BLaER1 (cell line): ENCODE measurements around the gene ITPK1.
A peak's percentile ranks its signal among the peaks of the same experiment; 100 is the strongest.

ENCODE experiments used
- H3K27ac ChIP-seq: shearing (Covaris generic); formaldehyde crosslinking; 2 replicates; pipeline ENCODE4 v1.8.1; 2022
- H3K27me3 ChIP-seq: shearing (Covaris generic); formaldehyde crosslinking; 2 replicates; pipeline ENCODE4 v1.8.1; 2022
- H3K36me3 ChIP-seq: shearing (Covaris generic); formaldehyde crosslinking; 2 replicates; pipeline ENCODE4 v1.8.1; 2022
- H3K4me1 ChIP-seq: shearing (Covaris generic); formaldehyde crosslinking; 2 replicates; pipeline ENCODE4 v1.8.1; 2022
- H3K4me2 ChIP-seq: shearing (Covaris generic); formaldehyde crosslinking; 2 replicates; pipeline ENCODE4 v1.8.1; 2022
- H3K4me3 ChIP-seq: shearing (Covaris generic); formaldehyde crosslinking; 2 replicates; pipeline ENCODE4 v1.8.1; 2022
- H3K9ac ChIP-seq: shearing (Covaris generic); formaldehyde crosslinking; 2 replicates; pipeline ENCODE4 v1.8.1; 2022
- H3K9me3 ChIP-seq: shearing (Covaris generic); formaldehyde crosslinking; 2 replicates; pipeline ENCODE4 v1.8.1; 2022
- H4K20me1 ChIP-seq: shearing (Covaris generic); formaldehyde crosslinking; 2 replicates; pipeline ENCODE4 v1.8.1; 2022
- Cebpa-rat ChIP-seq: shearing (Covaris generic); IDR thresholded peaks from 2 replicates; pipeline ENCODE4 v1.8.1; 2022

ITPK1 gene

DNA sequence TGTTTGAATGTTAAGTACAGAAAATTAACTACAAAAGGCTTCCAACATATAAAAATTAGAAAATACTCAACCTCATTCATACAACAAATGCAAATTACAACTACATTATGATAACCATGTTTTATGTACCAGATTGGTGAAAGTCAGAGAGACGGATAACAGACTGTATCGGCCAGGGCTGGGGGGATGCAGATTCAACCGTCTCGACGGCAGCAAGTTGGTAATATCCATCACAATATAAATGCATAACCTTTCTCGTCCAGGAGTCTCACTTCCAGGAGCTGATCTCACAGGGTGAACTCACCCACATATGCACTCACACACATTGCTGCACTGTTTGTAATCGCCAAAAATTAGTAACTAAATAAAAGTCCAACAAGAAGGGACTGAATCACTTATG, 89.4 kb downstream of the ITPK1 start:
- TF ChIP-seq Cebpa-rat, result no peak
- Histone ChIP-seq H3K27ac (no peak overlapping the region), H3K9me3 (no peaks in the 10 kb centered on the region), H3K4me3 (no peak overlapping the region), H4K20me1 (peaks cover 32% of the 10 kb centered on the region), H3K4me1 (peaks cover 78% of the 10 kb centered on the region), H3K36me3 (no peaks in the 10 kb centered on the region; the same call in 1 of the 2 replicates), H3K4me2 (no peak overlapping the region), H3K9ac (no peak overlapping the region), H3K27me3 (no peaks in the 10 kb centered on the region)

DNA sequence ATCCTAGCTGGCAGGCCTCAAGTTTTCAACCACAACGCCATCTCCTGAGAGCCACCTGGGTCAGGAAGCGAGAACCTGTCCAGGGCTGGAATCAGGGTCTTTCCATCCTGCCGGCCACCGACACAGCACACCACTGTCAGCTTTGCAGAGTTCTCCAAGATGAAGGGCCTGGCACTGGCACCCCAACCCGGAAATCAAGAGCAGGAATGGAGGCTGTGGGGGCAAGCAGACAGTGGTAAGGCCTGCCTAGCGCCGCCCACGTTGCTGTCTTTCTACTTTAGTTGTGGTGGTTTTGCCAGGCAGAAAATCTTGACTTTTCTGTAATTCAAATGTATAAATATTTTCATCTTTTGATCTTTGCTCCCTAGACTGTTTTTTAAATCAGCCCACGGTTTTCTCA, 90.7 kb downstream of the ITPK1 start:
- no peaks in the 10 kb centered on the region for H3K27me3 ChIP-seq
- H3K4me2 ChIP-seq, result no peak overlapping the region
- no peak overlapping the region for H3K27ac ChIP-seq
- peaks cover 73% of the 10 kb centered on the region for H3K4me1 ChIP-seq
- H3K9me3 ChIP-seq, result no peaks in the 10 kb centered on the region
- H3K9ac ChIP-seq, result no peak overlapping the region
- no peaks in the 10 kb centered on the region; the same call in 1 of the 2 replicates for H3K36me3 ChIP-seq
- H4K20me1 ChIP-seq, result peaks cover 27% of the 10 kb centered on the region
- H3K4me3 ChIP-seq, result no peak overlapping the region
- TF ChIP-seq Cebpa-rat, result no peak

DNA sequence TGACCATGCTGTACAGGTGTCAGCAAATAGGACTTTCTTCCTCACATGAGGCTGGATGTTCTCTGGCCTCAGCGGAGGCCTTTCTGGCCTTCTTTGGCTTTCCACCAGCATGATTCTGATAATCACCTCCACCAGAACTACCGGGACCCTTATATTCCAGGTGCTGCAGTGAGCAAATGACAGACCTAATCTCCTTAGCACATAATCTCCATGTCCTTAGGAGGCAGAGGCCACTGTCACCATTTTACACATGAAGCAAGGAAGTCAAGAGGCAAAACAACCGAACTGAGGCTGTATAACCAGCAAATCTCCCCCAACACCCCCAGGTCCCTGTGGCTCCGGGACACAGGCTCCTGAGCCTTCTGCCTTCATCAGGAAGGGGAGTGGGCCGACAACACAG, 91.2 kb downstream of the ITPK1 start:
- H3K4me1 ChIP-seq, result peaks cover 73% of the 10 kb centered on the region
- peaks cover 24% of the 10 kb centered on the region for H4K20me1 ChIP-seq
- H3K27me3 ChIP-seq, result no peaks in the 10 kb centered on the region
- TF ChIP-seq Cebpa-rat, result no peak
- H3K4me2 ChIP-seq, result no peak overlapping the region
- no peak overlapping the region for H3K9ac ChIP-seq
- H3K27ac ChIP-seq, result peak overlapping the region; percentile 35; the same call in 1 of the 2 replicates
- no peaks in the 10 kb centered on the region for H3K9me3 ChIP-seq
- H3K4me3 ChIP-seq, result no peak overlapping the region
- no peaks in the 10 kb centered on the region; the same call in 1 of the 2 replicates for H3K36me3 ChIP-seq

GRCh38 chr14:93023802-93024434, 91.8 kb downstream of the ITPK1 start:
- peaks cover 19% of the 10 kb centered on the region for H4K20me1 ChIP-seq
- H3K27me3 ChIP-seq, result no peaks in the 10 kb centered on the region
- no peak for TF ChIP-seq Cebpa-rat
- no peak overlapping the region for H3K4me2 ChIP-seq
- H3K9me3 ChIP-seq, result no peaks in the 10 kb centered on the region
- H3K4me3 ChIP-seq, result no peak overlapping the region
- no peak overlapping the region for H3K9ac ChIP-seq
- H3K36me3 ChIP-seq, result no peaks in the 10 kb centered on the region; the same call in 1 of the 2 replicates
- peak overlapping the region; percentile 35; the same call in 1 of the 2 replicates for H3K27ac ChIP-seq
- H3K4me1 ChIP-seq, result peaks cover 72% of the 10 kb centered on the region

- Histone ChIP-seq H4K20me1 (peaks cover 10% of the 10 kb centered on the region), H3K27me3 (no peaks in the 10 kb centered on the region), H3K4me1 (peaks cover 72% of the 10 kb centered on the region), H3K4me3 (no peak overlapping the region), H3K9me3 (no peaks in the 10 kb centered on the region), H3K36me3 (no peaks in the 10 kb centered on the region; the same call in 1 of the 2 replicates), H3K9ac (no peak overlapping the region), H3K4me2 (no peak overlapping the region), H3K27ac (peak overlapping the region; percentile 10; the same call in 1 of the 2 replicates)
- TF ChIP-seq Cebpa-rat, result no peak
These were observed 92.7 kb downstream of the ITPK1 start for GRCh38 chr14:93023039-93023438.

- H4K20me1 ChIP-seq, result no peaks in the 10 kb centered on the region
- H3K9ac ChIP-seq, result no peak overlapping the region
- H3K27ac ChIP-seq, result peak overlapping the region; percentile 37
- H3K4me3 ChIP-seq, result no peak overlapping the region
- peaks cover 78% of the 10 kb centered on the region for H3K4me1 ChIP-seq
- H3K9me3 ChIP-seq, result no peaks in the 10 kb centered on the region
- TF ChIP-seq Cebpa-rat, result no peak
- no peaks in the 10 kb centered on the region for H3K27me3 ChIP-seq
- H3K36me3 ChIP-seq, result peaks cover 11% of the 10 kb centered on the region
- H3K4me2 ChIP-seq, result peak overlapping the region; percentile 23
These were observed 95.8 kb downstream of the ITPK1 start for GRCh38 chr14:93019970-93020369.

- no peaks in the 10 kb centered on the region for H3K9me3 ChIP-seq
- TF ChIP-seq Cebpa-rat, result no peak
- H3K27ac ChIP-seq, result peak overlapping the region; percentile 37
- H3K27me3 ChIP-seq, result no peaks in the 10 kb centered on the region
- no peaks in the 10 kb centered on the region for H4K20me1 ChIP-seq
- no peak overlapping the region for H3K9ac ChIP-seq
- H3K4me1 ChIP-seq, result peaks cover 79% of the 10 kb centered on the region
- H3K36me3 ChIP-seq, result peaks cover 11% of the 10 kb centered on the region
- H3K4me2 ChIP-seq, result 0 out of 2 replicates have a peak overlapping the region, but pooled peaks have one; percentile 23
- no peak overlapping the region for H3K4me3 ChIP-seq
These were observed 96.3 kb downstream of the ITPK1 start for GRCh38 chr14:93019367-93019843.

DNA sequence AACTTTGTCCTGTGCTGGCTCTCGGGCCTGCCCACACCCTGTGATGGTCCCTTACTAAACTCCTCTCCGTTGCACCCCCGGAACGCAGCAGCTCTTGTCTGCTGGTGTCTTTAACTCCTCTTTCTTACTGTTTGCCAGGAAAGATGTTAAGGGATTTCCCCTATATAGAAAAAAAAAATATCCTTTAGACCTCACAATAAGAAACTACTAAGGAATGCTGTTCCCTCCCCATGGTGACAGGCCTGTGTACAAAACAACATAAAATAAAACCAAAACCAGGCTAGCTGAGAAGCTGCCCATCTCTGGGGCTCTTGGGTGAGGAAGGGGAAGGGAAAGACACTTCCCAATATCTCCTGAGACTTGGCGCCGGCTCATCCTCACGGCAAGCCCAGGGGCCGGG, 97.4 kb downstream of the ITPK1 start:
- TF ChIP-seq Cebpa-rat, result no peak
- H3K27me3 ChIP-seq, result no peaks in the 10 kb centered on the region
- peaks cover 11% of the 10 kb centered on the region for H3K36me3 ChIP-seq
- H3K4me1 ChIP-seq, result peaks cover 79% of the 10 kb centered on the region
- no peaks in the 10 kb centered on the region for H4K20me1 ChIP-seq
- no peak overlapping the region for H3K4me3 ChIP-seq
- H3K9ac ChIP-seq, result no peak overlapping the region
- 0 out of 2 replicates have a peak overlapping the region, but pooled peaks have one; percentile 58 for H3K4me2 ChIP-seq
- H3K27ac ChIP-seq, result peak overlapping the region; percentile 49; the same call in 1 of the 2 replicates
- no peaks in the 10 kb centered on the region for H3K9me3 ChIP-seq

DNA sequence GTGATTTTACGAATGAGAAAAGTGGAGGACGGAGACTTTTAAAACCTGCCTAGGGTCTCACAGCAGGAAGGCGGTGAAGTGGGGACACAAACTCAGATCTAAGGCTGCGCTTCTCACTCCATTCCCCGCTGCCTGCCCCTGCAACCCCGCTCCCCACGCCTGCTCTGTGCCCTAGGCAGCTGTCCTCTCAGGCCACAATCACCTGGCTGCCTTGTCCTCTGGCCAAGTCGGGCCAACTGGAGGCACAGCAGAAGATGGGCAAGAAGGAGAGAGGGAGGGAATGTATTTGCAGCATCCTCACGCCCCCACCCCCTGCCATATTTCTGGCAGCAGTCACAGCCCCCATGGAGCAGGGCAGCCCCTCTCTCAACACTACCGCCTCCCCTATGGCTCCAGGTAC, 97.8 kb downstream of the ITPK1 start:
- Histone ChIP-seq H4K20me1 (no peaks in the 10 kb centered on the region), H3K9ac (no peak overlapping the region), H3K36me3 (peaks cover 11% of the 10 kb centered on the region), H3K4me1 (peaks cover 79% of the 10 kb centered on the region), H3K9me3 (no peaks in the 10 kb centered on the region), H3K27ac (peak overlapping the region; percentile 49), H3K27me3 (no peaks in the 10 kb centered on the region), H3K4me3 (no peak overlapping the region), H3K4me2 (peak overlapping the region; percentile 58; the same call in 1 of the 2 replicates)
- no peak for TF ChIP-seq Cebpa-rat

GRCh38 chr14:93017301-93017797, 98.4 kb downstream of the ITPK1 start:
- Histone ChIP-seq H3K4me2 (peak overlapping the region; percentile 58), H3K9ac (no peak overlapping the region), H3K4me3 (no peak overlapping the region), H3K27ac (peak overlapping the region; percentile 49; the same call in 1 of the 2 replicates), H3K9me3 (no peaks in the 10 kb centered on the region), H3K4me1 (peaks cover 84% of the 10 kb centered on the region), H4K20me1 (no peaks in the 10 kb centered on the region), H3K27me3 (no peaks in the 10 kb centered on the region), H3K36me3 (peaks cover 11% of the 10 kb centered on the region)
- no peak for TF ChIP-seq Cebpa-rat
